Measurements from ENCODE around the gene FHOD3. TPM values are rescaled to one million over a fixed set of nuclear protein-coding genes. Genes with fewer than 3 reads are reported as not detected.

FHOD3 gene
- total and polyA plus RNA-seq, 2 of the 4 experiments (the other 2 are of a cell fraction) = 14.6 to 16.0 TPM

DNA sequence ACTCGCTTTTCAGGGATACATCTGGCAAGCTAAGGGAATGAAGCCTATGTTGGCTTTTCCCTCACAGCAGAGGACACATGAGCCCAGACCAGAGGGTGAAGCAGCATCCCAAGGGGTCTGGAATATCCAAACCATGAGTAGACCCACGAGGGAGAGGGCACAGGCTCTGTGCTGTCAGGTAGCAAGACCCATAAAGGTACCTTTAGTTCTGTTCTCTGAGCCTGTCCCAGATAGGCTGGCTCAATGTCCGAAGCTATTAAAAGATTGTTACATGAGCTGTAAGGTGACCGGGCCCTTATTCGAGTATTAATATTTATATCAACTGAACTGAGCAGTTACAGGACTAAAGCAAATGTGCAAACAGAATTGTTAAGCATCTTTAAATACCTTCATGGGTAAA is 479.1 kb downstream of the FHOD3 start:
- ATAC-seq (ENCODE audit: low read depth) = no peak
- Histone ChIP-seq H3K56ac (ENCODE audit: extremely low read depth, insufficient read depth, low read length) (no peak overlapping the region), H3K9me3 (ENCODE audit: control insufficient read depth, insufficient read depth, low read length) (no peaks in the 10 kb centered on the region), H4K91ac (ENCODE audit: insufficient read depth, low read depth, low read length) (no peak overlapping the region), H4K8ac (ENCODE audit: low read depth in 2 of 2, low read length in 2 of 2) (no peak overlapping the region), H2AFZ (replicated peaks; ENCODE audit: low read length, poor library complexity) (no peak overlapping the region), H2BK5ac (ENCODE audit: low read depth, low read length, poor library complexity, severe bottlenecking) (no peak overlapping the region), H3K4me2 (ENCODE audit: low read depth, low read length) (no peak overlapping the region), H4K5ac (ENCODE audit: low read depth, low read length) (no peak overlapping the region), H3K4me1 (ENCODE audit: control insufficient read depth, insufficient read depth, low read length) (peaks cover 14% of the 10 kb centered on the region), H3K36me3 (ENCODE audit: control insufficient read depth, insufficient read depth, low read length) (peaks cover 2% of the 10 kb centered on the region; the same call in 1 of the 2 replicates), H2AK5ac (ENCODE audit: low read depth, low read length) (no peak overlapping the region), H3K27ac (ENCODE audit: insufficient read depth, low read length) (no peak overlapping the region), H3K4me3 (ENCODE audit: insufficient read depth, low read depth, low read length) (no peak overlapping the region), H2BK120ac (ENCODE audit: low read depth, low read length) (no peak overlapping the region), H3K18ac (ENCODE audit: low read depth, low read length) (no peak overlapping the region), H3K9ac (ENCODE audit: low read depth, low read length) (no peak overlapping the region), H3K79me1 (ENCODE audit: low read depth in 1 of 2, low read length in 2 of 2) (no peaks in the 10 kb centered on the region), H3K4ac (ENCODE audit: low read depth, low read length) (no peak overlapping the region), H3K23ac (ENCODE audit: low read depth, low read length) (no peak overlapping the region), H3K14ac (replicated peaks; ENCODE audit: low read depth, low read length) (no peak overlapping the region), H2AK9ac (replicated peaks; ENCODE audit: low read depth, low read length, poor library complexity) (no peak overlapping the region), H3K27me3 (ENCODE audit: control insufficient read depth, insufficient read depth, low read length) (no peaks in the 10 kb centered on the region), H4K20me1 (ENCODE audit: insufficient read depth, low read length) (peaks cover 3% of the 10 kb centered on the region; the same call in 1 of the 2 replicates), H2BK20ac (ENCODE audit: low read depth, low read length) (no peak overlapping the region), H2BK15ac (ENCODE audit: low read depth, low read length) (no peak overlapping the region), H3K9me1 (ENCODE audit: insufficient read depth, low read length) (peaks cover 23% of the 10 kb centered on the region)
- intact Hi-C loops (cut with micrococcal nuclease) (no loop called here), dilution Hi-C loops (cut with HindIII; ENCODE audit: low sequenced_read_pairs, unreplicated experiment) (no loop called here), in situ Hi-C loops (cut with MboI; ENCODE audit: low sequenced_read_pairs) (no loop called here)
- TF ChIP-seq MAZ (IDR thresholded peaks at IDR 0.05; ENCODE audit: borderline replicate concordance, low read depth, low read length) = no peak
- no peak for TF ChIP-seq RFX5 (IDR thresholded peaks at IDR 0.05; ENCODE audit: low read depth, low read length)
- 60% methylated on average over 1 of the region's 5 CpGs; no CpG with 5 or more reads in 1 of the 2 experiments for WGBS, 2 experiments (ENCODE audit: extremely low coverage in 2 of 2, insufficient read length in 1 of 2)
- ChIA-PET CTCF (no interaction called here), POLR2A (ENCODE audit: unreplicated experiment) (no interaction called here)
- no TSS peak for BruUV-seq (replicated peaks)
- DNase-seq = no peak

Data from IMR-90 (cell line).